HUES48 (cell line): Measurements from ENCODE around the gene FHIT.
"Not testable (repeated sequence)": the region's sequence is repeated elsewhere in the genome, so short reads cannot be mapped to it uniquely, and the experiment has no call there.

Source experiments
- H3K27ac ChIP-seq: one replicate; pipeline ENCODE4 v1.7.0; 2013; ENCODE audit warnings: low read depth, low read length, inconsistent platforms
- H3K27me3 ChIP-seq: 2 replicates; pipeline ENCODE4 v1.6.1; 2013; ENCODE audit warnings: mild to moderate bottlenecking, low read length; ENCODE audit not compliant: control insufficient read depth, insufficient read depth
- H3K36me3 ChIP-seq: 2 replicates; pipeline ENCODE4 v1.6.1; 2013; ENCODE audit warnings: low read length; ENCODE audit not compliant: control insufficient read depth, insufficient read depth
- H3K4me1 ChIP-seq: 2 replicates; pipeline ENCODE4 v1.6.1; 2013; ENCODE audit warnings: mild to moderate bottlenecking, low read length; ENCODE audit not compliant: control insufficient read depth, insufficient read depth
- H3K4me3 ChIP-seq: 2 replicates; pipeline ENCODE4 v1.5.1; 2013; ENCODE audit warnings: mild to moderate bottlenecking, low read depth, low read length
- H3K9ac ChIP-seq: 2 replicates; pipeline ENCODE4 v1.6.1; 2013; ENCODE audit warnings: mild to moderate bottlenecking, low read depth, low read length, moderate library complexity
- H3K9me3 ChIP-seq: 2 replicates; pipeline ENCODE4 v1.6.1; 2013; ENCODE audit warnings: low read length; ENCODE audit not compliant: control insufficient read depth, insufficient read depth

FHIT gene

DNA sequence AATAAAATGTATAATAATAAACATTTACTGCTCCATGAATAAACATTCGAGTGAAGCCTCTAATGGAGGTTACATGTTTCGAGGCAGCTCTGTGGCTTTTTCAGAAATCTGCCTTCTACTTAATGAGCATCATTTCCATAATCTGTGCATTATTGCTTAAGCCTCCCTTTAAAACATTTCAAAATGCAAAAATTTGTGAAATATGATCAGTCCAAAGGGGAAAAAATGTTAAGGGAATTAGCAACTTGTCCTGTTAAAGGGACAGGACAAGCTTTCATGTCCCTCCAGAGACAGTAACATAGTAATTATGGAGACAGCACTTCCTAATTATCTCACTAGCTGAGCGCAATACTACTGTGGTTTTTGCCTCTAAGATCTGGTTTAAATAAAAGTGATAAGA is 1314.8 kb downstream of the FHIT start:
- Histone ChIP-seq H3K9me3 (no peaks in the 10 kb centered on the region), H3K27ac (no peak overlapping the region), H3K36me3 (no peaks in the 10 kb centered on the region), H3K9ac (no peak overlapping the region), H3K27me3 (no peaks in the 10 kb centered on the region), H3K4me1 (no peaks in the 10 kb centered on the region), H3K4me3 (no peak overlapping the region)

DNA sequence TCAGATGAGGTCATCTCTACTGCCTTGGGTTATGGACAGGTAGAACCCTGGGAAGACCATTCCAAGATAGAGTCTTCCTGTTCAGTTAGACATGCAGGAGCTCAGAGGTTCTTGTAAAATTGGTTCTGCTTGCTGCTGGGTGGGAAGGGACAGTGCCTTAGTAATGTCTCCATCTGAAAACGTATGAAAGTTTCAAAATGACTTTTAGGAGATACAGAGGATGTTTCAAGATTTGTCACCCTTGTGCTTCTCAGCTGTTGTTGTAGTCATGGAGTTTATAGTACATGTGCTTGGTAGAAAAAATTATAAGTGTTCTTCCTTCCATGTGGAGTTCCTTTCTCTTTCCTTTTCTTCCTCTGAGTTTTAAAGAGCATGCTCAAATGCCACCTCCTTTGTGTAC is 1316.2 kb downstream of the FHIT start:
- Histone ChIP-seq H3K27ac (no peak overlapping the region), H3K9me3 (no peaks in the 10 kb centered on the region), H3K4me1 (no peaks in the 10 kb centered on the region), H3K9ac (no peak overlapping the region), H3K36me3 (no peaks in the 10 kb centered on the region), H3K4me3 (no peak overlapping the region), H3K27me3 (no peaks in the 10 kb centered on the region)

DNA sequence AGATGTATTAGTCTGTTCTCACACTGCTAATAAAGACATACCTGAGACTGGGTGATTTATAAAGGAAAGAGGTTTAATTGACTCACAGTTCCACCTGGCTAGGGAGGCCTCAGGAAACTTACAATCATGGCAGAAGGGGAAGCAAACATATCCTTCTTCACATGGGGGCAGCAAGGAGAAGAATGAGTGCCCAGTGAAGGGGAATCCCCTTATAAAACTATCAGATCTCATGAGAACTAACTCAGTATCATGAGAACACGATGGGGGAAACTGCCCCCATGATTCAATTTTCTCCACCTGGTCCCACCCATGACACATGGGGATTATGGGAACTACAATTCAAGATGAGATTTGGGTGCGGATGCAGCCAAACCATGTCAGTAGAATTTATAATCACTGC is 1316.7 kb downstream of the FHIT start:
- not testable (repeated sequence) for H3K4me1 ChIP-seq, H3K27me3 ChIP-seq, H3K36me3 ChIP-seq, H3K9ac ChIP-seq, H3K27ac ChIP-seq, H3K9me3 ChIP-seq, H3K4me3 ChIP-seq

DNA sequence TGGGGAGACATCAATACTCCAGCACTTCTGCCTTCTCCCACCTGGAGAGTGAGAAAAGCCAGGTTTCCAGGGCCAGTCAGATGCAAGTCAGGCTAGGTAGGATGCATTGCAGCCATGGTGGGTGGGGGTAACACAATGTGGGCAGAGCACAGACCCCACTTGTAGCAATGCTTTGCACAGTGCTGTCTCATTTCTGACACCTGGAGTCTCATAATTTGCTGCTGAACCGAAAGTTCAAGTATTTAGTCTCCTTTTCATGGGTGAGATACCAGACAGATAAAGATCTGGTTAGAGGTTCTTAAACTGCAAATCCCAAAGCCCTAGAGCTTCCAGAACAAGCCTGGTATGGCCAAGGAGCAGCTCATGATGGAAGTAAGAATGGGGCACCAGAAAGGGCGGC is 1321.1 kb downstream of the FHIT start:
- Histone ChIP-seq H3K36me3 (no peaks in the 10 kb centered on the region), H3K4me1 (no peaks in the 10 kb centered on the region), H3K4me3 (no peak overlapping the region), H3K9ac (no peak overlapping the region), H3K27me3 (no peaks in the 10 kb centered on the region), H3K27ac (no peak overlapping the region), H3K9me3 (no peaks in the 10 kb centered on the region)

DNA sequence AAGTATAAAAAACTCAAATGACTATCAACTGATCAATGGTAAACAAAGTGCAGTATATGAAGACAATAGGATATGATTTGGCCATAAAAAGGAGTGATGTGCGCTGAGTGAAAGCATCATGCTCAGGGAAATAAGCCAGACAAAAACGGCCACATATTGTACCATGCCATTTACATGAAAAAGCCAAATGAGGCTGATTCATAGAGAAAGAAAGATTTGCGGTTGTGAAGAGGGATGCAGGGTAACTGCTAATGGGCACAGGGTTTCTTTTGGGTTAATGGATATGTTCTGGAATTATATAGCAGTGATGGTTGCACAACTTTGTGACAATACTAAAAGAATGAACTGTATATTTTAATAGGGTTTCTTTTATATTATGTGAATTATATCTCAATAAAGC is 1324.2 kb downstream of the FHIT start:
- no peak overlapping the region for H3K9ac ChIP-seq
- H3K4me1 ChIP-seq: 0 out of 2 replicates have a peak, but pooled peaks cover 2% of the 10 kb centered on the region
- H3K27ac ChIP-seq: no peak overlapping the region
- H3K9me3 ChIP-seq: no peaks in the 10 kb centered on the region
- no peak overlapping the region for H3K4me3 ChIP-seq
- no peaks in the 10 kb centered on the region for H3K27me3 ChIP-seq
- H3K36me3 ChIP-seq: no peaks in the 10 kb centered on the region

DNA sequence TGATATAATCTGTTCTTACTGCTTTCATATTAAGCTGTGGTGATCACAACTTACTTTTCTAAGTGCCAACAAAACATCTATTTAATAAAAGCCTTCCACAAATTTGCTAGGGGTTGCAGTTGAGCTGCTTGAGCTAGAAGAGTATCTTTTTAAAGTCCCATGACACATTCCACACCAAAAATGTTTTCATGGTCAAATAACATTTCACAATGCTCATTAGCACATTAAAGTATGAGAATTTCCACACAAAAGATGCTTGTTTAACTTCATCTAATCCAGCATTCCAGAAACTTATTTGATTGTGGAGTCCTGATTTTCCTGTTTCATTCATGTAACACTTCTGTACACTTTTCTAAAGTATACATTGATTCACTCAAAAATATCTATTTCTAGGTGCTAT is 1325.3 kb downstream of the FHIT start:
- Histone ChIP-seq H3K27ac (no peak overlapping the region), H3K27me3 (no peaks in the 10 kb centered on the region), H3K36me3 (no peaks in the 10 kb centered on the region), H3K9ac (no peak overlapping the region), H3K9me3 (no peaks in the 10 kb centered on the region), H3K4me1 (0 out of 2 replicates have a peak, but pooled peaks cover 2% of the 10 kb centered on the region), H3K4me3 (no peak overlapping the region)

DNA sequence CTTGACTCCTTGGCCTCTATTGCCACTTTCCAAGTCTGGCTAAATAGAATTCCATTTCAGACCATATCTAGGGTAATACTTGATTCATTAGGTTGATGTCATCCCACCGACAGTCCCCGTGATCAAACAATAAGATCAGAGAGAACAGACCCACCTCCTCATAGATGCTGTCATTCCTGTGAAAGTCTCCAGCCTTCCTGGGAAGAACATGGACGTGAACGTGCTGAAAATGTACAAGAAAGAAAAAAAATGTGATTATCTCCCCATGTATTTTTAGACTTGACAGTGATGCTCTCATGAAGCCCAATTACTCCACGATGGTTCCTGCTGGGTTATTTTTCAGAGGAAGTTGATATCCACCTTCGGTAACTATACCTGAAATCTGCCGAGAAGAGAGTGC is 1329.1 kb downstream of the FHIT start:
- no peaks in the 10 kb centered on the region for H3K27me3 ChIP-seq
- H3K9ac ChIP-seq: no peak overlapping the region
- no peaks in the 10 kb centered on the region for H3K36me3 ChIP-seq
- 0 out of 2 replicates have a peak, but pooled peaks cover 2% of the 10 kb centered on the region for H3K4me1 ChIP-seq
- no peak overlapping the region for H3K27ac ChIP-seq
- no peaks in the 10 kb centered on the region for H3K9me3 ChIP-seq
- H3K4me3 ChIP-seq: no peak overlapping the region

DNA sequence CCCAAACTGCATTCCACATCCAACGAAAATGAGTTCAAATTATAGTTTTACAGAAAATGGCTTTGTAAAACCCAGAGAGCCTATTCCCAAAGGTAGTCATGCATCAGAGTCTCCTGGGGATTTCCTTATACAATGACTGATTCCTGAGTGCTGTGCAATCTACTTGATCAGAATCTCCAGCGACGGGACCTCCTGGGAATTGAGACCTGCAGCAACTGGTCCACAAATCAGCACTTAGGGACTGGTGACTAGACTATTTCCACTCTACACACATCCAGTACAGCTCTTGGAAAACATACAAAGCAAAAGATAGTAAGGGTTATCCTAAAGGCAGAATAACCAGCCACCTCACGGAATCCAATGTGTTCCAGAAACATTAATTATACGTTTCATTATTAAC is 1330.4 kb downstream of the FHIT start:
- Histone ChIP-seq H3K4me1 (0 out of 2 replicates have a peak, but pooled peaks cover 2% of the 10 kb centered on the region), H3K9ac (no peak overlapping the region), H3K27ac (no peak overlapping the region), H3K4me3 (no peak overlapping the region), H3K9me3 (no peaks in the 10 kb centered on the region), H3K36me3 (no peaks in the 10 kb centered on the region), H3K27me3 (no peaks in the 10 kb centered on the region)

DNA sequence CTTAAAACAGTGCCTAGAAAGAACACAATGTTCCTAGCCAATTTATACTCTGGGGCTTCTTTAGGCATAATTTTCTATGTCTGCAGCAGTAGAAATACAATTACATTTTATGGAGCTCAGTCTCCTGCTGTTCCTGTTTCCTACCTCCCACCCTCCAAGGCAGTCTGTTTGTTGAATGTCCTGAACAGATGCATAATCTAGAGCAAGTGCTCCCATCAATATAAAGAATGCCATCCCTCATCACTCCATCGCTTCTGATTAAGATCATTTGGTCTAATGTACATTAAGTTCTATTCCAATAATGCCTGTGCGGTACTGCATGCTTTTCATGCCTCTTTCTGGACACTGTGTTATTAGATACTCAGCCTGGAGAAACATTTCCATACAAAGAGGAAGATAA is 1331.7 kb downstream of the FHIT start:
- H3K4me1 ChIP-seq: 0 out of 2 replicates have a peak, but pooled peaks cover 2% of the 10 kb centered on the region
- no peak overlapping the region for H3K9ac ChIP-seq
- H3K9me3 ChIP-seq: no peaks in the 10 kb centered on the region
- no peaks in the 10 kb centered on the region for H3K27me3 ChIP-seq
- H3K36me3 ChIP-seq: no peaks in the 10 kb centered on the region
- H3K4me3 ChIP-seq: no peak overlapping the region
- no peak overlapping the region for H3K27ac ChIP-seq

DNA sequence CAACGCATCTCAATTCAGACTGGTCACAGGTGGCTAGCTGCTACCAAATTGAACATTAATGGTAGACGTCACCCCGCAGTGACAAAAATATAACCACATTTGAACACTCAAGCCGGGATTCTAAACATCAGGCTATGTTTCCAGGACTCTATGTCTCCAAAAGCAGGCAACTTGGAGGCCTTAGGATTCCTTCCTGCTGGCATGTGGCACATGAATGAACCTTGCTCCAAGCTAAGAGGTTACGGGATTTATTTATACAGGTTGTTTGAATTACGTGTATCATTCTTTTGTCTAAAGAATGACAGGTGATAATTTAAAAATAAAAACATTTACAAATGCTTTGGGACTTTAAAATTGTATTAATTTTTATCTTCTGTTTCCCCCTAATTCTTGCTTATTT is 1337.0 kb downstream of the FHIT start:
- Histone ChIP-seq H3K27me3 (no peaks in the 10 kb centered on the region), H3K27ac (no peak overlapping the region), H3K9ac (no peak overlapping the region), H3K4me1 (no peaks in the 10 kb centered on the region), H3K9me3 (no peaks in the 10 kb centered on the region), H3K36me3 (no peaks in the 10 kb centered on the region), H3K4me3 (no peak overlapping the region)

DNA sequence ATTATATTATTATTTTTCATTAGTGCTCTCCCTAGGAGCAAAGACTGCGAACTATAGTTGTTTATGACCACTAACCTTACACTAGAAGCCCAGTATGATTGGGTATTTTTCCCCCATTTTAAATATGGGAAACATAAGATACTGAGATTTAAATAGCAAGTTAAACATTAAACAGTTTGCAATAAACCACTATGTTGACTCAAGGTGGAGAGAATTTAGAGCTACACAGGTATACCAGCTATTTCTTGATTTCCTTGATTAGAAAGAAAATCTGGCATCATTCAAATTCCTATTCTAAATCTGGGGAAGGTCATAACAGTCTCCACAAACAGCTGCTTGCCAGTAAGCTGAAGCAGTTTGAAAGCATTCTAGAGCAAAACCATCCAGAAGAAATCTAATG is 1337.6 kb downstream of the FHIT start:
- Histone ChIP-seq H3K4me3 (no peak overlapping the region), H3K4me1 (no peaks in the 10 kb centered on the region), H3K9me3 (no peaks in the 10 kb centered on the region), H3K36me3 (no peaks in the 10 kb centered on the region), H3K27ac (no peak overlapping the region), H3K9ac (no peak overlapping the region), H3K27me3 (no peaks in the 10 kb centered on the region)

DNA sequence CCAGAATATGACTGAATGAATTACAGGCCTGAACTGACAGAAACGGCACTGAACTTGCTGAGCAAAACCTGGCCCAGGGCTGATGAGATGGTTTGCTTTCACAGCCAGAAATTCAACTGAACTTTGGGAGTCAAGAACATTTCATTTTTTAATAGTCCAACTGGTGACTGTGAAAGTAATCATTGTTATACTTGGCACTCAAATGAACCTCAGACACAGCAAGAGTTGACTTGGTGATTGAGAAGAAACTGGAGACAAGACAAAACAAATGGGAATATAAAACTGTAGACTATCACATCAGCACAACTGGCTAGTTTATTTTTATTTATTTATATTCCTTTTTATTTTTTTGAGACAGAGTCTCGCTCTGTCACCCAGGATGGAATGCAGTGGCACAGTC is 1342.6 kb downstream of the FHIT start:
- no peak overlapping the region for H3K27ac ChIP-seq
- no peak overlapping the region for H3K9ac ChIP-seq
- no peaks in the 10 kb centered on the region for H3K27me3 ChIP-seq
- no peaks in the 10 kb centered on the region for H3K9me3 ChIP-seq
- H3K36me3 ChIP-seq: no peaks in the 10 kb centered on the region
- H3K4me1 ChIP-seq: no peaks in the 10 kb centered on the region
- no peak overlapping the region for H3K4me3 ChIP-seq
